ENCODE results near the gene TCEAL1.
"Not testable (repeated sequence)": the region's sequence is repeated elsewhere in the genome, so short reads cannot be mapped to it uniquely, and the experiment has no call there.

The TCEAL1 gene

GRCh38 chrX:103637604-103638338 lies 9.0 kb downstream of the TCEAL1 start:
- DNase-seq = no peak

- DNase-seq = not testable (repeated sequence)
These were observed 9.9 kb downstream of the TCEAL1 start for GRCh38 chrX:103638479-103639346.

GRCh38 chrX:103640401-103641155 lies 11.8 kb downstream of the TCEAL1 start:
- DNase-seq = no peak

GRCh38 chrX:103644125-103644524 lies 15.3 kb downstream of the TCEAL1 start:
- DNase-seq = no peak

- DNase-seq = no peak
These were observed 18.9 kb downstream of the TCEAL1 start for GRCh38 chrX:103647630-103648029.

GRCh38 chrX:103651151-103651773 lies 22.5 kb downstream of the TCEAL1 start:
- no peak for DNase-seq

GRCh38 chrX:103655230-103656000 lies 26.6 kb downstream of the TCEAL1 start:
- DNase-seq = not testable (repeated sequence)

- DNase-seq = no peak
These were observed 27.8 kb downstream of the TCEAL1 start for GRCh38 chrX:103656617-103657016.

GRCh38 chrX:103657066-103657465 lies 28.3 kb downstream of the TCEAL1 start:
- not testable (repeated sequence) for DNase-seq

- DNase-seq = no peak
These were observed 30.1 kb downstream of the TCEAL1 start for GRCh38 chrX:103658681-103659433.

- DNase-seq = not testable (repeated sequence)
These were observed 30.7 kb downstream of the TCEAL1 start for GRCh38 chrX:103659460-103659859.

GRCh38 chrX:103663981-103664762 lies 35.4 kb downstream of the TCEAL1 start:
- DNase-seq = no peak

- DNase-seq = no peak
These were observed 37.7 kb downstream of the TCEAL1 start for GRCh38 chrX:103666202-103667107.

- no peak for DNase-seq
These were observed 41.0 kb downstream of the TCEAL1 start for GRCh38 chrX:103669745-103670144.

- no peak for DNase-seq
These were observed 46.0 kb downstream of the TCEAL1 start for GRCh38 chrX:103674531-103675454.

- no peak for DNase-seq
These were observed 49.6 kb downstream of the TCEAL1 start for GRCh38 chrX:103678199-103678993.

Measured in activated CD8-positive, alpha-beta memory T cell treated with anti-CD3 and anti-CD28 coated beads for 24 hours (primary cell).